A549 (cell line): ENCODE measurements around the gene ENAH.

Source experiments
- BHLHE40 ChIP-seq: IDR thresholded peaks from 2 replicates; pipeline ENCODE4 v1.6.1; 2012; ENCODE audit warnings: low read depth, low read length, inconsistent platforms
- CHD4 ChIP-seq: fragments of 200-600 bp; sonication (generic); IDR thresholded peaks from 2 replicates; pipeline ENCODE4 v1.6.1; 2016; ENCODE audit warnings: antibody characterized with exemption, mild to moderate bottlenecking, borderline replicate concordance
- CTCF ChIP-seq: fragments of >200 bp; sonication (Bioruptor Twin); formaldehyde crosslinking; IDR thresholded peaks from 3 replicates; pipeline ENCODE4 v1.5.1; 2016
- RAD21 ChIP-seq, 2 experiments: fragments of >200 bp in 1 of 2; sonication (Bioruptor Twin) in 1 of 2; formaldehyde crosslinking in 1 of 2; IDR thresholded peaks in 1 of 2; conservative IDR thresholded peaks in 1 of 2; 2 replicates in 1 of 2; 3 replicates in 1 of 2; pipeline ENCODE4 v1.6.1; 2012 to 2018; ENCODE audit warnings: inconsistent platforms in 1 of 2

- TF ChIP-seq CTCF (no peak), RAD21 (conservative IDR thresholded peaks at IDR 0.05 in 1 of 2, IDR thresholded peaks at IDR 0.05 in 1 of 2) (no peak), BHLHE40 (no peak), CHD4 (no peak)
These were observed 170.4 kb downstream of the ENAH start for GRCh38 chr1:225482421-225482950.
